OCI-LY1 (cell line): ENCODE results near the gene MIEN1.

ENCODE experiments used
- EZH2 ChIP-seq: fragments of 200-600 bp; sonication (generic), shearing (Covaris generic); IDR thresholded peaks from 2 replicates; pipeline ENCODE4 v1.8.0; 2017; ENCODE audit warnings: borderline replicate concordance, mixed run types, mild to moderate bottlenecking, antibody characterized with exemption, low read length, moderate library complexity, mixed read lengths
- TF ChIP-seq, protein P1 (sequence below): fragments of 200-600 bp; sonication (generic), shearing (Covaris generic); IDR thresholded peaks from 2 replicates; pipeline ENCODE4 v1.5.1; 2017; ENCODE audit warnings: mild to moderate bottlenecking, antibody characterized with exemption, low read length, moderate library complexity, mixed read lengths

DNA sequence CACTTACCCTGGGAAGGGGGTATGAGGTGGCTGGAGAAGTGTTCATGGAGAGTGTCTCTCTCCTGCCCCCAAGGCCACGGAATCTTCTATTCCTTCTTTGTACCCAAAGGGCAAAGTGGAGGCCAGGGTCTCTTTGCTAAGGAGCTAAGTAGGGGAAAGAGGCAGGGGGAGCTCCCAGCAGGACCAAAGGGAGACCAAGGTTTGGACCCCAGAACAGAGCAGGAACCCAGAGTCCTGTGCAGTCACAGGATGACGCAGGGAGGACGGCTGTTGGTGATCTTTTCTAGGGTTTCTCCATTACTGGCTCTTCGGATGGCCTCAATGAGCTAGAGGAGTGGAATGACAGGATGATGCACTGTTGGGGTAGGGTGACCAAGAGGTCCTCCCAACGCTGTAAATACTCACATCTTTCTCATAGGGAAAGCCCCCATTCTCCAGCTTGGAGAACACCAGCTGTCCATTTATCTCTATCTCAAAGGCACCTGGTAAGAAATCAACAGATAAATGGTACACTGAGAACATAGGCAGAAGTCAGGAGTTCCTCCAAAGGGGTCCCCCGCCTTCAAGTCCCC is 966 bp downstream of the MIEN1 start:
- TF ChIP-seq, protein P1, sequence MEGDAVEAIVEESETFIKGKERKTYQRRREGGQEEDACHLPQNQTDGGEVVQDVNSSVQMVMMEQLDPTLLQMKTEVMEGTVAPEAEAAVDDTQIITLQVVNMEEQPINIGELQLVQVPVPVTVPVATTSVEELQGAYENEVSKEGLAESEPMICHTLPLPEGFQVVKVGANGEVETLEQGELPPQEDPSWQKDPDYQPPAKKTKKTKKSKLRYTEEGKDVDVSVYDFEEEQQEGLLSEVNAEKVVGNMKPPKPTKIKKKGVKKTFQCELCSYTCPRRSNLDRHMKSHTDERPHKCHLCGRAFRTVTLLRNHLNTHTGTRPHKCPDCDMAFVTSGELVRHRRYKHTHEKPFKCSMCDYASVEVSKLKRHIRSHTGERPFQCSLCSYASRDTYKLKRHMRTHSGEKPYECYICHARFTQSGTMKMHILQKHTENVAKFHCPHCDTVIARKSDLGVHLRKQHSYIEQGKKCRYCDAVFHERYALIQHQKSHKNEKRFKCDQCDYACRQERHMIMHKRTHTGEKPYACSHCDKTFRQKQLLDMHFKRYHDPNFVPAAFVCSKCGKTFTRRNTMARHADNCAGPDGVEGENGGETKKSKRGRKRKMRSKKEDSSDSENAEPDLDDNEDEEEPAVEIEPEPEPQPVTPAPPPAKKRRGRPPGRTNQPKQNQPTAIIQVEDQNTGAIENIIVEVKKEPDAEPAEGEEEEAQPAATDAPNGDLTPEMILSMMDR = no peak
- TF ChIP-seq EZH2 = no peak
